HuH-7.5 (cell line): ENCODE measurements around the gene SUV39H2.
"Not testable (repeated sequence)": the region's sequence is repeated elsewhere in the genome, so short reads cannot be mapped to it uniquely, and the experiment has no call there.

Experiments used
- DNase-seq: peaks from one replicate; pipeline ENCODE4 v3.0.0; 2011; ENCODE audit warnings: low spot score

Gene SUV39H2

DNA sequence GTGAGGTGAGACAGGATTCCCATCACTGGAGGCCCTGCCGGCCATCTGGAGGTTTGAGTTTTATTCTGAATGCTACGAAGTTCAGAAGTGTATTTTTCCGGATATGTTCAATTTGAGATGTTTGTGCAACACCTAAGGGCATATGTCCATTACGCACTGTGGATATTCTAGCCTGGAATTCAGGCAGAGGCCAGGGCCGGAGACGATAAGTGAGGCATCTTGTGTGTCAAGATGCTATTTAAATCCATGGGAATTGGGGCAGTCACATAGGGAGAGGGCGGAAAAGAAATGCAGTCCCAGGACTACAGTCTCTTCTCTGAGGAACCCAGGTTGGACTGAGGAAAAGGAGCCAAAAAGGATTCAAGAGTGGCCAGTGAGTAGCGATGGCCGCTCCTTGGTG is 1.9 kb upstream of the SUV39H2 start:
- DNase-seq: no peak

DNA sequence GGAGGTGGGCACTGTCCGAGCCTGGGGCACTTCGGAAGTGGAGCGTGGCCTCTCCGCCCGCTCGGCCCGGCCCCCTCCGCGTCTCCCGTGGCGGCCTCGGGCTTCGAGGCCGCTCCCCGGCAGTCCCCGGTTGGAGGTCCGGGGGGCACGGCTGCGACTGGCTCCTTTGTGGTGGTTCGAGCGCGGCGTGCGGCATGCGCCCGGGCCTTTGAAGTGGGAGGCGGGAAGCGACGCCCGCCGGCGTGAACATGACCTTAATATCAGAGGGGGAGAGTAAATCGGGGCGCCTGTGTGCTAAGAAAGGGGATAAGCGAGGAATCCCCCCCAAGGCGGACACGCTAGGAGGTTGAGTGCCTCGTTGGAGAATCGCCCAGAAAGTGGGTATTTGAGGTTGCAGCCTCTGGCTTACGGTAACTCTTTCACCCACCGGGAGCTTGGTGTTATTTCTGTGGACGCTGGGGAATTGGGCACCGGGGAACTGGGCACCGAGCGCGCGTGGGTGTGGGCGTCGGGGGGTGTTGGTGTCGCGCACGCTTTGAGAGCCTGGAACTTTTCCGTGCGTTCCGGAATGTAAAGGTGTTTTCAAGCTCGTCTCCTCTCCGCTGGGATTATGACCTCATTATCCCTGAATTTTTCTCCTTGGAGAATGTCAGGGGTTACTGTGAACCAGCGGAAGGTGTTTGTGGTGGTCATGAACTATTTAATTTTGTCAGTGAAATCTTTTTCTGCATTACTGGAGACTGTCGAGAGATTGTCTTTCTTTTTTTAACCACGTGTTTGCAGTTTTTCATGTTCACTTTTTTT is 660 bp downstream of the SUV39H2 start:
- DNase-seq: peak; percentile 40

DNA sequence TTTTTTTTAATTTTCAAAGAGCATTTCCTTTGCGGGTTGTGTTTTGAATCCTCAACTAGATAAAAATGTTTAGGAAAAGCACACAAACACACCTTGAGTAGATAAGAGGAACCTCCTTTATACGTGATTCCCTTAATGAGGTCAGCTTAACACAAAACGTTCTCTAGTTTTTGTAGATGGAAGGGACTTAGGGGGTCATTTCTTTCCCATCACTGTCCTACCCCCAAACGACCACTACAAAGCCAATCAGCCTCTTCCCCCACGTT is 1.2 kb downstream of the SUV39H2 start:
- peak; percentile 16 for DNase-seq

DNA sequence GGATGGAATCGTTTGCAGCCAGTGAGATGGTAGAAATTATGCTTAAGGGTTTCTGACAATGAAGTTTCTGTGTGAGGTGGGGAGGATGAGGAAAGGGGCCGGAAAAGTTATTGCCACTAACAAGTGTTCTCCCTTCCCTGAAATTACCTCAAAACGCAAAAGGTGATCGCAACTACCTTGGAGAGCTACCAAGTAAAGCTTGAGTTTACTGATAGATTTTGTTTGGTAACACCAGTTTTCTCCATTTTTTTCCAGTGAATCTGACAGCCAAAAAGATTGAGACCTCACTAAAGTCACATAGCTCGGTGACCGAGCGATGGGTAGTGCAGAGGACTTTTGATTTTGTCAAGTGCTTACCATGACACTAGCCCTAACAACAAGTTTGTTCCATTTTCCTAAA is 1.6 kb downstream of the SUV39H2 start:
- DNase-seq: no peak

DNA sequence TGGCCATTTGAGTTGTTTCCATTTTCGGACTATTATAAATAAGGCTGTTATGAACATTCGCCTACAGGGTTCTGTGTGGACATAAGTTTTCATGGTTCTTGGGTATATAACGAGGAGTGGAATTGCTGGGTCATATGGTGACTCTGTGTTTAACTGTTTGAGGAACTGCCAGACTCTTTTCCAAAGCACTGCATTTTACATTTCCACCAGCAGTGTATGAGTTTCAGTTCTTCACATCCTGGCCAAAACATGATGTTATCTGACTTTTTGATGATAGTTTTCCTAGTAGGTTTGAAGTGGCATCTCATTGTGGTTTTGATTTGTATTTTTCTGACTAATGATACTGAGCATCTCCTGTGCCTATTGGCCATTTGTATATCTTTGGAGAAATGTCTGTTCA is 5.4 kb downstream of the SUV39H2 start:
- DNase-seq: no peak

DNA sequence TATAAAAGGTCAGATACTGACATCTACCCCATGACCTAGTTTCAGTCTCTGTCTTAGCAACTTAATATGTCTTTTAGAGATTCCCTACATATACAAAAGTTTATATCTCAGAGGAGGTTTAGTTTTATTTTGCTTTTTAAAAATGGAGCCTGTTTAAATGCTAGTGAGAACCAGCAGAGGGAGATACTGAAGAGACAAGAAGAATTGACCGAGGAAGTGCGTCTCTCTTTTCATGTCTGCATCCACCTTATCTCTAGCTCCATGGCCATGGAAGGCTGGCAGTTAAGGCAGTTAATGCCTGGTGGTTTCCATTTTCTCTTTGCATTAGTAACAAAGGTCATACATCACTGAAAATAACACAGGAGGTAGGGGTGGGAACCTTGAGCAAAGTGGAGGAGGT is 10.7 kb downstream of the SUV39H2 start:
- DNase-seq: no peak

- no peak for DNase-seq
Observed at GRCh38 chr10:14891151-14891550, 12.5 kb downstream of the SUV39H2 start.

DNA sequence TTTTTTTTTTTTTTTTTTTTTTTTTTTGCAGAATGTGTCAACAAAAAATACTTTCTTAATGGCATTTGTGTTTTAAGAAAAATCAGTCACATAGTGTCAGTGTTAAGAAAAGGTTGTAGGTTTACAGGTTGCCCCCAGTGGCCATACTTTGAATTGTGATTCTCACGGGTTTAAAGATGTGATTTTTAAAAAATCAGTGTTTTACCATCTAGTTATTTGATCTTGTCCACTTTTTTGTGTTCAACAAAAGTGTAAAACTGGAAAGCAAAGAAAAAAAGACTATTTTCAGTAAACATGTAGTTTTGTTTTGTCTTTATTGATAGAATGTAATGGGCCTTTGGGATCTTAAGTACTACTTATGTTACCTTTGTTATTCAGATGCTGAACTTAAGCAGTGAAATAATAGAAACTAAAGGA is 25.7 kb downstream of the SUV39H2 start:
- no peak for DNase-seq

GRCh38 chr10:14904864-14905263 is 26.2 kb downstream of the SUV39H2 start:
- no peak for DNase-seq

- DNase-seq: no peak
Observed at GRCh38 chr10:14905890-14906289, 27.2 kb downstream of the SUV39H2 start.

DNA sequence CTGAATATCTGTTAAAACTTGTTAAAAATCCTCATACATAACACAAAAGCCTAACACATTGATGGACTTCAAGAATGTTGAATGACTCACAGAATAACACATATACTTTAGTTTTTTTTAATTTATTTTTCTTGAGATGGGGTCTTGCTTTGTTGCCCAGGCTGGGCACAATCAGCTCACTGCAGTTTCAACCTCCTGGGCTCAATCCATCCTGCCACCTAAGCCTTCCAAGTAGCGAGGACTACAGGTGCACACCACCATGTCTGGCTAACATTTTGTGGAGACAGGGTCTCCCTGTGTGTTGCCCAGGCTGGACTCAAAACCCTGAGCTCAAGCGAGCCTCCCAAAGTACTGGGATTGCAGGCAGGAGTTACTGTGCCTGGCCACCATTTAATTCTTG is 28.1 kb downstream of the SUV39H2 start:
- DNase-seq: no peak

GRCh38 chr10:14907591-14907990 is 28.9 kb downstream of the SUV39H2 start:
- DNase-seq: not testable (repeated sequence)

- DNase-seq: no peak
Observed at GRCh38 chr10:14909101-14909500, 30.4 kb downstream of the SUV39H2 start.

- no peak for DNase-seq
Observed at GRCh38 chr10:14910953-14911352, 32.3 kb downstream of the SUV39H2 start.

- DNase-seq: no peak
Observed at GRCh38 chr10:14911801-14912200, 33.1 kb downstream of the SUV39H2 start.

DNA sequence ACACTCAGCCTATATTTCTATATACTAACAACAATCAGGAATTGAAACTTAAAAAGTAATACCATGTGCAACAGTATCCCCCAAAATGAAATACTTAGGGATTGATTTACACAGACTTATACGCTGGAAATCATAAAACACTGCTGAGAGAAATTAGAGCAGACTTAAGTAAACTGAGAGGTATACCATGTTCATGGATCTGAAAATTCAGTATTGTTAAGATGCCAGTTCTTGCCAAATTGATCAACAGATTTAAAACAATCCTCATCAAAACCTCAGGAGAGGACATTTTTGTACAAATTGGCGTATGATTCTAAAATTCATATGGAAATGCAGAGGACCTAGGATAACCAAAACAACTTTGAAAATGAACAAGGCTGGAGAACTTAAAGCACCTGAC is 37.9 kb downstream of the SUV39H2 start:
- DNase-seq: no peak

DNA sequence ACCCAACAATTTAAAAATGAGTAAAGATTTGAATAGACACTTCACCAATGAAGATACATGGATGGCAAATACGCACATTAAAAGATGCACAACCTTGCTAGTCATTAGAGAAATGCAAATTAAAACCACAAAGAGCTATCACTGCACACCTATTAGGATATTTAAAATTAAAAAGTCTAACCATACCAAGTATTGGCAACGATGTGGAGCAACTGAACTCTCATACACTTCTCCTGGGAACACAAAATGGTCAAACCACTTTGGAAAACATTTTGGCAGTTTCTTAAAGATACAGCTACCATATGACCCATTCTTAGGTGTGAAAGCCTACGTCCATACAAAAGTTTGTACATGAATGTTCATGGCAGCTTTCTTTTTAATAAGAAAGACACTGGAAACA is 39.2 kb downstream of the SUV39H2 start:
- no peak for DNase-seq

GRCh38 chr10:14918964-14919363 is 40.3 kb downstream of the SUV39H2 start:
- no peak for DNase-seq

- DNase-seq: no peak
Observed at GRCh38 chr10:14924013-14924412, 45.3 kb downstream of the SUV39H2 start.

GRCh38 chr10:14925268-14925667 is 46.6 kb downstream of the SUV39H2 start:
- no peak for DNase-seq

GRCh38 chr10:14926061-14926470 is 47.4 kb downstream of the SUV39H2 start:
- DNase-seq: no peak

DNA sequence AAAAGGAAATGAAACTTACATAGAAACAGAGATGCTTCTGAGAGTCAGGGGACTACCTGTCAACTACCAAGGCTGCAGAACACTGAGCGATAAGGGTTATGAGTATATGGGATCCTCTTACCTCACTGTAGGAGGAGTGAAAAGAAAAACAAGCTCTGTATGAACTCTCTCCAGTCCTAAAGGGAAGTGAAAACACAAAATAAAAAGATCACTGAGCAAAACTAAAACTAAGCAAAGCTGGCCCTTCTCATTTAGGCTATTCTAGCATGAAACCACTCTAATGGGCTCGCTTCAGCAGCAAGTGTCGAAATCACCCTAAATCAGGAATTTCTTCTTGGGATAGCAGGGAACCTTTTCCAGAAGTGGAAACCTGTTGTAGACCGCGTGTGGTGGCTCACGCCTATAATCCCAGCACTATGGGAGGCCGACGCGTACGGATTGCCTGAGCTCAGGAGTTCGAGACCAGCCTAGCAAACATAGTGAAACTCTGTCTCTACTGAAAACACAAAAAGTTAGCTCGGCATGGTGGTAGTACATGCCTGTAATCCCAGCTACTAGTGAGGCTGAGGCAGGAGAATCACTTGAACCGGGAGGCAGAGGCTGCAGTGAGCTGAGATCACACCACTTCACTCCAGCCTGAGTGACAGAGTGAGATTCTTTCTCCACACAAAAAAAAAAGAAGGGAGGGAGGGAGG is 48.2 kb downstream of the SUV39H2 start:
- no peak for DNase-seq

- DNase-seq: no peak
Observed at GRCh38 chr10:14930610-14931009, 51.9 kb downstream of the SUV39H2 start.

GRCh38 chr10:14936584-14936983 is 57.9 kb downstream of the SUV39H2 start:
- no peak for DNase-seq
